GM12878 (cell line): ENCODE data around the gene NACA.

Source experiments
- CHD2 ChIP-seq: IDR thresholded peaks from 2 replicates; pipeline ENCODE4 v1.6.1; 2011; ENCODE audit warnings: low read depth, low read length, improper control_type of control experiment, borderline replicate concordance
- CTCF ChIP-seq, 3 experiments: IDR thresholded peaks in 2 of 3; conservative IDR thresholded peaks in 1 of 3; 2 replicates each; pipeline ENCODE4 v1.5.1; 2011; ENCODE audit warnings: low read depth in 3 of 3, low read length in 3 of 3, mild to moderate bottlenecking in 3 of 3, control low read depth in 2 of 3, moderate library complexity in 2 of 3, inconsistent platforms in 1 of 3, mixed read lengths in 1 of 3; ENCODE audit not compliant: control insufficient read depth in 2 of 3, insufficient read depth in 1 of 3; ENCODE audit errors: extremely low read depth in 1 of 3
- HDGF ChIP-seq: fragments of 450-650 bp; IDR thresholded peaks from 2 replicates; pipeline ENCODE4 v1.6.1; 2016; ENCODE audit warnings: antibody characterized with exemption
- JUNB ChIP-seq: IDR thresholded peaks from 2 replicates; pipeline ENCODE4 v1.6.1; 2016; ENCODE audit warnings: antibody characterized with exemption, mild to moderate bottlenecking
- MXI1 ChIP-seq: fragments of 150-350 bp; IDR thresholded peaks from 2 replicates; pipeline ENCODE4 v1.6.1; 2011; ENCODE audit warnings: low read depth, mild to moderate bottlenecking, inconsistent platforms, low read length, improper control_type of control experiment
- NFIC ChIP-seq: IDR thresholded peaks from 2 replicates; pipeline ENCODE4 v1.6.1; 2012; ENCODE audit warnings: low read depth, mild to moderate bottlenecking, inconsistent platforms, low read length, moderate library complexity
- PBX3 ChIP-seq: IDR thresholded peaks from 2 replicates; pipeline ENCODE4 v1.6.1; 2011; ENCODE audit warnings: mild to moderate bottlenecking, low read depth, low read length, moderate library complexity; ENCODE audit not compliant: insufficient replicate concordance
- PKNOX1 ChIP-seq: fragments of 450-650 bp; IDR thresholded peaks from 2 replicates; pipeline ENCODE4 v1.6.1; 2016; ENCODE audit warnings: mild to moderate bottlenecking
- POLR2AphosphoS5 ChIP-seq: IDR thresholded peaks from 2 replicates; pipeline ENCODE4 v1.6.1; 2011; ENCODE audit warnings: mild to moderate bottlenecking, low read length, inconsistent platforms
- SMARCA5 ChIP-seq: fragments of 450-650 bp; IDR thresholded peaks from 2 replicates; pipeline ENCODE4 v1.6.1; 2017; ENCODE audit warnings: mild to moderate bottlenecking
- SPI1 ChIP-seq: IDR thresholded peaks from 2 replicates; pipeline ENCODE4 v1.6.1; 2011; ENCODE audit warnings: low read depth, mild to moderate bottlenecking, low read length, moderate library complexity, borderline replicate concordance; ENCODE audit not compliant: insufficient read depth
- ZNF622 ChIP-seq: fragments of 450-650 bp; IDR thresholded peaks from 2 replicates; pipeline ENCODE4 v1.6.1; 2017; ENCODE audit warnings: mild to moderate bottlenecking, inconsistent platforms

GRCh38 chr12:56758728-56759262, 33.7 kb upstream of the NACA start:
- TF ChIP-seq SPI1 (no peak), ZNF622 (no peak), MXI1 (no peak), CTCF (IDR thresholded peaks at IDR 0.05 in 2 of 3, conservative IDR thresholded peaks at IDR 0.05 in 1 of 3; ENCODE audit: control insufficient read depth in 2 of 3, extremely low read depth in 1 of 3, insufficient read depth in 1 of 3, low read depth in 3 of 3, low read length in 3 of 3) (no peak), HDGF (no peak), CHD2 (no peak), PBX3 (no peak), POLR2AphosphoS5 (no peak), PKNOX1 (no peak), JUNB (no peak), NFIC (no peak), SMARCA5 (no peak)
